Posterior vena cava (tissue), 2 donors: ENCODE results near the gene SDK1. TPM values are rescaled to one million over a fixed set of nuclear protein-coding genes. Genes with fewer than 3 reads are reported as not detected.

Source experiments
- DNase-seq: peaks from one replicate; pipeline ENCODE4 v3.0.0-alpha.2; 2020; ENCODE audit warnings: low spot score
- intact Hi-C, 2 donors: fragments of 100-400 bp; cut with DNase I; formaldehyde crosslinking; loops; one replicate each; pipeline versions ENCODE4 v1.14.1 to v1.14.2; 2022 to 2023
- total RNA-seq, 2 donors: library from RNA; stranded (reverse); fragmentation: NEBNext Ultra II Directional; extraction: Animal tissue kit (Norgen Biotek cat#: 25700); gene quantifications; one replicate each; pipeline ENCODE4 v1.2.1, GENCODE V29; 2021
- donor health status: DM: yes; HTN: yes; CAD: no.
- donor health status: DM: yes; HTN: yes; CAD: no.

The SDK1 gene
- total RNA-seq, 2 donors from 2014 or later = 14.4 to 18.3 TPM

- intact Hi-C loops = no loop called here
Measured at GRCh38 chr7:3321206-3321605, 20.2 kb downstream of the SDK1 start.

GRCh38 chr7:3321745-3322144, 20.7 kb downstream of the SDK1 start:
- no peak for DNase-seq
- intact Hi-C loops = no loop called here

More at GRCh38 chr7:3321206-3321605, 20.2 kb downstream of the SDK1 start:
- no peak for DNase-seq

- intact Hi-C loops = no loop called here
- DNase-seq = no peak
Measured at GRCh38 chr7:3326246-3326645, 25.2 kb downstream of the SDK1 start.

- DNase-seq = no peak
- intact Hi-C loops = no loop called here
Measured at GRCh38 chr7:3327099-3327498, 26.0 kb downstream of the SDK1 start.

- no peak for DNase-seq
- intact Hi-C loops = no loop called here
Measured at GRCh38 chr7:3327655-3328054, 26.6 kb downstream of the SDK1 start.

GRCh38 chr7:3332308-3332707, 31.3 kb downstream of the SDK1 start:
- intact Hi-C loops = no loop called here
- no peak for DNase-seq

- DNase-seq = no peak
- intact Hi-C loops = no loop called here
Measured at GRCh38 chr7:3333861-3334260, 32.8 kb downstream of the SDK1 start.

- intact Hi-C loops = no loop called here
- DNase-seq = no peak
Measured at GRCh38 chr7:3336042-3336665, 35.1 kb downstream of the SDK1 start.

- intact Hi-C loops = no loop called here
- DNase-seq = no peak
Measured at GRCh38 chr7:3338161-3338560, 37.1 kb downstream of the SDK1 start.

- intact Hi-C loops = no loop called here
- DNase-seq = no peak
Measured at GRCh38 chr7:3345699-3346481, 44.8 kb downstream of the SDK1 start.

GRCh38 chr7:3349126-3349525, 48.1 kb downstream of the SDK1 start:
- DNase-seq = no peak
- intact Hi-C loops = no loop called here

- intact Hi-C loops = no loop called here
- no peak for DNase-seq
Measured at GRCh38 chr7:3356173-3356572, 55.1 kb downstream of the SDK1 start.

GRCh38 chr7:3358991-3359390, 57.9 kb downstream of the SDK1 start:
- intact Hi-C loops = no loop called here
- no peak for DNase-seq

GRCh38 chr7:3367261-3367660, 66.2 kb downstream of the SDK1 start:
- intact Hi-C loops = no loop called here
- DNase-seq = no peak

GRCh38 chr7:3370068-3370830, 69.2 kb downstream of the SDK1 start:
- DNase-seq = no peak
- intact Hi-C loops = no loop called here

GRCh38 chr7:3370921-3371320, 69.9 kb downstream of the SDK1 start:
- no peak for DNase-seq
- intact Hi-C loops = no loop called here

GRCh38 chr7:3371601-3372000, 70.5 kb downstream of the SDK1 start:
- intact Hi-C loops = no loop called here
- DNase-seq = no peak

- no peak for DNase-seq
- intact Hi-C loops = no loop called here
Measured at GRCh38 chr7:3374239-3374638, 73.2 kb downstream of the SDK1 start.

- intact Hi-C loops = loop anchor here in 1 of 2 donors (5.0 kb wide), 1 partner anchor 1129 kb away; no protein-coding TSS in a partner anchor
- DNase-seq = no peak
Measured at GRCh38 chr7:3378390-3379150, 77.5 kb downstream of the SDK1 start.

- DNase-seq = no peak
- intact Hi-C loops = no loop called here
Measured at GRCh38 chr7:3380034-3380433, 79.0 kb downstream of the SDK1 start.
